GM19328 (cell line): ENCODE results near the gene PLP1.
"Not testable (repeated sequence)": the region's sequence is repeated elsewhere in the genome, so short reads cannot be mapped to it uniquely, and the experiment has no call there.

Experiments
- ATAC-seq: cut with Tn5 transposase; IDR thresholded peaks from one replicate; pipeline ENCODE4 v1.9.1; 2021; ENCODE audit warnings: mild to moderate bottlenecking, moderate library complexity; ENCODE audit not compliant: unreplicated experiment

Gene PLP1, protein sequence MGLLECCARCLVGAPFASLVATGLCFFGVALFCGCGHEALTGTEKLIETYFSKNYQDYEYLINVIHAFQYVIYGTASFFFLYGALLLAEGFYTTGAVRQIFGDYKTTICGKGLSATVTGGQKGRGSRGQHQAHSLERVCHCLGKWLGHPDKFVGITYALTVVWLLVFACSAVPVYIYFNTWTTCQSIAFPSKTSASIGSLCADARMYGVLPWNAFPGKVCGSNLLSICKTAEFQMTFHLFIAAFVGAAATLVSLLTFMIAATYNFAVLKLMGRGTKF

DNA sequence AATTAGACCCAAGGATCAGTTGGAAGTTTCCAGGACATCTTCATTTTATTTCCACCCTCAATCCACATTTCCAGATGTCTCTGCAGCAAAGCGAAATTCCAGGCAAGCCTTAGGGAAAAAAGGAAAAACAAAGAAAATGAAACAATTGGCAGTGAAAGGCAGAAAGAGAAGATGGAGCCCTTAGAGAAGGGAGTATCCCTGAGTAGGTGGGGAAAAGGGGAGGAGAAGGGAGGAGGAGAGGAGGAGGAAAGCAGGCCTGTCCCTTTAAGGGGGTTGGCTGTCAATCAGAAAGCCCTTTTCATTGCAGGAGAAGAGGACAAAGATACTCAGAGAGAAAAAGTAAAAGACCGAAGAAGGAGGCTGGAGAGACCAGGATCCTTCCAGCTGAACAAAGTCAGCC lies at the start of gene PLP1:
TSS of gene PLP1 (plus strand) at position 295 of the 400 bp plus-strand sequence. CDS start 156 bp downstream, outside the sequence.
- no peak for ATAC-seq

DNA sequence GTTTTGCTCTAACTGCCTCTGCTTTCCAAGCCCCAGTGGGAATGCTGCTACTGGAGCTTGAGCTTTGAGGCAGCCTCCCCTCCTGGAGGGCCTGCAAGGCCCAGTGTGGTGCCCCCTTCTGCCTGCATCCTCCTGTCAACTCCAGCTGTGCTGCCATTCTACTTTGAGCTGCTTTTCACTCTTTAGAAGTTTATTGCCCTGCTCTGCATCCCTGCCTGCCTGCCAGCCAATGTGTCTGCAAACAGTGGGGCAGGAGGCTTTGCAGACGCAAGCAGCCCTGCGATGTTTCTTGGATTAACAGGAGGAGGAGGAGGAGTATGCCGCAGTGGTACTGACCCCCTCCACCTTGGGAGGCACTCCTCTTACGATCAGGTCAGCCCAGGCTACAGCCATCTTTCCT lies 49.5 kb upstream of the PLP1 start:
- ATAC-seq: no peak

- no peak for ATAC-seq
Observed at GRCh38 chrX:103729015-103729414, 47.6 kb upstream of the PLP1 start.

GRCh38 chrX:103730147-103730795 lies 46.4 kb upstream of the PLP1 start:
- ATAC-seq: no peak

DNA sequence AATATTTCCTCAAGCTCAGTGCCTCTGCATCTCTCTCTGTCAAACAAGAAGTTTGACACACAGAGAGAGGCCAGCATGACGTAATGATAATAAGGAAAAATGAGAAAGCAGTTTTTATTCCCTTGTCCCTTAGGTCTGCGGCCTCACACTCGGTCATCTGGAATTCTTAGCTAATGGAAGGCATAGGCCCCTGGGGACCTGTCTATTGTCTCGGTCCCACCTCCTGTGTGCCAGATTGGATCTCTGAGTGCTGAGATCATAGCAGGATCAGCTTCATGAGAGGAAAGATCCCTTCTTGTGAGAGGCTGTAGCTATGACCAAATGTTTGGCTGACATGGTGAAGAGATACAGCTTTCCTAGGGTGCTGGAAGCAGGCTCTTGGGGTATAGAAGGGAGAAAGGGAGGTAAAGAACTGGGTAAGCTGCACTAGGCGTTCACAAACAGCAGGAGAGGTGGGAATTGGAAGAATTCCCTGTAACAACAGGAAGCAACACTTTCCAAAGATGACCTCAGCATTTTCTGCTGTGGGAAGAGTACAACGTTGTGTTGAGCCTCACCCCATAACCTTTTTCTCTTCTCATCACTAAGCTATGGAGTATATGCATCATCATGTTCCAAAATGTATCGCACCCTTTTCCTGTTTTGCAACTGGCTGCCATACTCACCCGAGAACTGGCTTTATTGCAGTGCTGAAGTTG lies 45.7 kb upstream of the PLP1 start:
- no peak for ATAC-seq

GRCh38 chrX:103733017-103733416 lies 43.6 kb upstream of the PLP1 start:
- ATAC-seq: no peak

- ATAC-seq: no peak
Observed at GRCh38 chrX:103734125-103734760, 42.4 kb upstream of the PLP1 start.

DNA sequence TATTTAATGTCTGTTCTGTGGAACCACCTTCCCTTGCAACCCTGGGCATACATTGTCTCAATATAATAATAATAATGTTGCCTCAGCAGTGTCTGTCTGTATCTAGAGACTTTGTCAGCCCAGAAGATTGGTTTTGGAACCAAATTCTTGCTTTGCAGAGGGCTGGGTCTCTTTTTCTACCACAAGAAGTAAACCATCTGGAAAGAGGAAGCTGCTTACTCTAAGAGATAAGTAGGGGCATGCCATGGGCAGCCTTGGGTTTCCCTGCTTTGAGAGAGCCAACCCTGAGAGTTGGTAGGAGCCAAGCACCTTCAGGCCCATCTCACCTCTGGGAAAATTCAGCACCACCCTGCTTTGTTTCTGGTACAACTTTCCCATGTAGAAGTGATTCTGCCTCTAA lies 38.9 kb upstream of the PLP1 start:
- no peak for ATAC-seq

GRCh38 chrX:103739421-103739820 lies 37.2 kb upstream of the PLP1 start:
- no peak for ATAC-seq

GRCh38 chrX:103741879-103742278 lies 34.8 kb upstream of the PLP1 start:
- ATAC-seq: no peak

DNA sequence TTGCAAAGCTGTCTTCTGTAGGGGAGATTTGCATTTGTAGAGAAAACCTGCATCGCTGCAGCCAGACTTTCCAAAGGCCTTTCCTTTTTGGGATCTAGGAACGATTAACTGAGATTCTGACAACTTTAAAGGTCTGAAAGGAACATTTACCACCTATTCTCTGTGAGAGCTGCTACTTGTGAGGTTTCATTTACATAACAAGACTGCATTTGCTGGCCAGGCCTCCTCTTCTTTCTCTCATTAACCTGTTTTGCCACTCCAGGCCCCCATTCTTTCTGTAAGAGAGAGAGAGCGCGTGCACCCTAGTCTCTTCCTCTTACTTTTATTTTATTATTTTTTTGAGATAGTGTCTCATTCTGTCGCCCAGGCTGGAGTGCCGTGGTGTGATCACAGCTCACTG lies 34.3 kb upstream of the PLP1 start:
- ATAC-seq: no peak

DNA sequence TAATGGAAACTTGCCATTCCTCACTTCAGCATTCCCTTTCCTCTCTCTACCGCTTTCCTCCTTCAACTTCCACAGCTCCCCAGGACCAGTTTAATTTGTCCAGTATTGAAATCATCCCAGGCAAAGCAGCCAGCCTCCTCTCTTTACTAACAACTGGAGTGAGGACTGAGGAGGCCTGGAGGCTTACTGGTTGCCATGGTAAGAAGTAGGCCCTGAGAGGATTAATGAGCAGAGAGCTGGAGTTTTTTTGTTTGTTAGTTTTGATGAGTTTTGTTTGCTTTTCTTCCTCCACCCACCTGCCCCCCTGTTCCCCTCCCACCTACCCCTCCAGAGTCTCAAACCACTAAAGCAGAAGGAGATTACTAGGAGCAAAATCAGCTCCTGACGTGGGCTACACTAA lies 29.5 kb upstream of the PLP1 start:
- ATAC-seq: no peak

GRCh38 chrX:103754401-103754800 lies 22.2 kb upstream of the PLP1 start:
- no peak for ATAC-seq

GRCh38 chrX:103756736-103757135 lies 19.9 kb upstream of the PLP1 start:
- ATAC-seq: no peak

GRCh38 chrX:103758555-103758954 lies 18.1 kb upstream of the PLP1 start:
- no peak for ATAC-seq

DNA sequence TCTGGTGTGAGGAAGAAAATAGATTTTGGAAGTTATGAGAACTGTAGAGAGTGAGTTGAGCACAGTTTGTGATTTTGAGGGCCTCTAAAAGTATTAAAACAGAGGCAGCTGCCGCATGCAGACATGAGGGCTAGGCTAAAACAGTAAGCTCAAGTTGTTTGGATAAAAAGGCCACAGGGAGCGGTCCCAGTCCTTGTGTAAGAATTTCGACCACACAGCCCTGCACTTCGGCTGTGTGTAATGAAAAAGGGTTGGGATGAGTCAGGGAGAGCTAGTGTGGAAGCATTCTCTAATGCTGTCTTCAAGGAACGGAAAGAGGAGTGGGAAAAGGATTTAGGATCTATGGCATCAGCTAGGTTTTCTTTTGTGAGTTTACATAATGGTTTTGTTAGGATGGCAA lies 13.1 kb upstream of the PLP1 start:
- not testable (repeated sequence) for ATAC-seq

- ATAC-seq: not testable (repeated sequence)
Observed at GRCh38 chrX:103766813-103767555, 9.7 kb upstream of the PLP1 start.

DNA sequence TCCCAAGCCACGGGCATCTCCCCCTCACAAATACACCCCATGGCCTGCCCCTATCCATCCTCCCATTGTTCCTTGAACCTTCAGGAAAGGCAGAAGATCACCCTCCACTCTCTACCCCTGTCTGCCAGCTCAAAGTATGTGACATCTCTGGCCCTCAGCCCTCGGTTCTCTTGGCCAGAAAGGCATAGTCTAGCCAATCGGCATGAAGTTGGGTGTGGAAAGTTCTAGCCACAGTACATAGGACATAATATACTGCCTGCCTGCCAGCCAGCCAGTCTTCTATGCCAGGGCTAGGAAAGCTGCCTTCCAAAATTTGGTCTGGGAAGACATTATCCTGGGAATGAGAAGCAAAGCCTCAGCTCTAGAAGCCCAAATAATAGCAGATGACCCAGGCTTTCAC lies 3.2 kb upstream of the PLP1 start:
- no peak for ATAC-seq

DNA sequence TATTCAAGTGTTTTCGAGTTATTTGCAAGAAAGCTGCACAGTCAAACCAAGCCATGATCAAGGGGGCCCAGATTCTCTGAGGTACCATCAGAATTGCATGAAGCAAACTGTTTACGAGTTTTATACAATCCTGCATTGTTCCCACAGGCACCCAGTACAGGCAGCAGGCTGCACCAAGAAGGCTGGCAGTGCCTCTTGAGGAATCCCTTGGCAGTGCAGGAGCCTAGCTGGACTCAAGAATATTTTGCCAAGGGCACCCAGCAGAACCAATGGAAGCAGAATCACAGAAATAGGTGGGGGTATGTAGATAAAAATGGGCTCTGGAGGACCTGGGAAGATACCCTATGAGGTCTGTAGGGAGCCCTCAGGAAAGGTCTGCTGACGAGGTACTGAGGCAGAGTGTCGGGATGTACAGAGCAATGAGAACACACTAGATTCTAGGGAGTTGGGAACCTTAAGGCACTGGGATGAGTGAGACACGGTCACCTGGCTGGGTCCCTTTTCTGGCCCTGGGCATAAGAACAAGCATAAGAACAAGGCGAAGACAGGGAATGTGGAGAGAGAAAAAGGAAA lies 2.5 kb upstream of the PLP1 start:
- no peak for ATAC-seq

DNA sequence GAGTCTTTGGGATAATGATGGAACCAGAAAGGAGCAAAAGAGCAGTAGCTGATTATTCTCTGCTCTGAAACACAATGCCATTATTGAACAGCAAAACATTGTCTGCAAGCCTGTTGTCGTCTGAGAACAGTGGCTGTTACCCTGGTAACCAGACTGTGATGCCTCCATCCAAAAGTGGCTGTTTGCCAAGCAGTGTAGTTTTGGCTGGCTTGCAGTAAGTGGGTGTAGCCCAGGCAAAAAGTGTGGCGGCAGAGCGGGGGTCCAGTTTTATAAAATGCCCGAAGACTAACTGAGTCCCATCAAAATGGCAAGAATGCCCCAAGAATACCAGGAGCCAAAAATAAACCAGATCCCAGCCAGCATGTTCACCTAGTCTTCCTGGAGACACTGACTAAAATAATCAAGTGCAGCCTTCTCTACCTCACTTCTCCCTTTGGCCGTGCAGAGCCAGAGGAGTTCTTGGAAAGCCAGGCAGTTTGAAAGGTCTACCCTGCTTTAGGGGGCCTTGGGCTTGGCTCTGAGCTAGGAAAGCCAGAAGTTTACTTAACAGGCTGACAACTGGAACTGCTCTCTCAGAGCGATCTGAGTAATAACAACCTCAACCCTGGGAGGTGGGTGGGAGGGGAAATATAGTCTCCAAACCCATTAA lies 2.6 kb downstream of the PLP1 start:
- ATAC-seq: no peak
